Activated B cell treated with CpG ODN at 0.5 μM for 24 hours (primary cell): Measurements from ENCODE around the gene PSKH1. TPM values are rescaled to one million over a fixed set of nuclear protein-coding genes. Genes with fewer than 3 reads are reported as not detected.

Experiments
- ATAC-seq: fragments of 200-7000 bp; cut with Tn5 transposase; one replicate; pipeline ENCODE4 v1.10.0; 2021; ENCODE audit warnings: low read depth, mild to moderate bottlenecking, moderate library complexity
- CTCF ChIA-PET: fragments of 350-600 bp; sonication (Branson Sonifier 250); formaldehyde crosslinking; loops from one replicate; lab custom pipeline; 2021; ENCODE audit warnings: antibody characterized with exemption; lab: Charles Lee
- POLR2A ChIA-PET: fragments of 350-600 bp; sonication (Branson Sonifier 250); formaldehyde crosslinking; loops from one replicate; lab custom pipeline; 2021; ENCODE audit warnings: antibody characterized with exemption; lab: Charles Lee
- DNase-seq: peaks from one replicate; pipeline ENCODE4 v3.0.0; 2022
- H3K27ac Mint-ChIP-seq: one replicate; pipeline ENCODE4 v1.8.0; 2020; ENCODE audit warnings: mixed read lengths
- H3K27me3 Mint-ChIP-seq: one replicate; pipeline ENCODE4 v1.8.0; 2021; ENCODE audit warnings: mixed read lengths
- H3K36me3 Mint-ChIP-seq: one replicate; pipeline ENCODE4 v1.8.0; 2021; ENCODE audit warnings: low read depth, mixed read lengths
- H3K4me1 Mint-ChIP-seq: one replicate; pipeline ENCODE4 v1.8.0; 2021; ENCODE audit warnings: mixed read lengths
- H3K4me3 Mint-ChIP-seq: one replicate; pipeline ENCODE4 v1.8.0; 2020; ENCODE audit warnings: mild to moderate bottlenecking, mixed read lengths
- H3K9me3 Mint-ChIP-seq: one replicate; pipeline ENCODE4 v1.8.0; 2020; ENCODE audit warnings: mixed read lengths
- intact Hi-C: fragments of 100-400 bp; cut with micrococcal nuclease; formaldehyde crosslinking; loops from one replicate; pipeline ENCODE4 v1.15.1; 2024
- total RNA-seq: library from RNA; stranded (reverse); gene quantifications from 2 replicates; pipeline ENCODE4 v1.2.3, GENCODE V29; 2022
- TF ChIP-seq, protein P1 (sequence below): fragments of 200-600 bp; IDR thresholded peaks from one replicate; pipeline ENCODE4 v1.8.0; 2022; ENCODE audit warnings: antibody characterized with exemption, mild to moderate bottlenecking

Gene PSKH1
- total RNA-seq, 1 donor from 2014 or later = 22.0 TPM

DNA sequence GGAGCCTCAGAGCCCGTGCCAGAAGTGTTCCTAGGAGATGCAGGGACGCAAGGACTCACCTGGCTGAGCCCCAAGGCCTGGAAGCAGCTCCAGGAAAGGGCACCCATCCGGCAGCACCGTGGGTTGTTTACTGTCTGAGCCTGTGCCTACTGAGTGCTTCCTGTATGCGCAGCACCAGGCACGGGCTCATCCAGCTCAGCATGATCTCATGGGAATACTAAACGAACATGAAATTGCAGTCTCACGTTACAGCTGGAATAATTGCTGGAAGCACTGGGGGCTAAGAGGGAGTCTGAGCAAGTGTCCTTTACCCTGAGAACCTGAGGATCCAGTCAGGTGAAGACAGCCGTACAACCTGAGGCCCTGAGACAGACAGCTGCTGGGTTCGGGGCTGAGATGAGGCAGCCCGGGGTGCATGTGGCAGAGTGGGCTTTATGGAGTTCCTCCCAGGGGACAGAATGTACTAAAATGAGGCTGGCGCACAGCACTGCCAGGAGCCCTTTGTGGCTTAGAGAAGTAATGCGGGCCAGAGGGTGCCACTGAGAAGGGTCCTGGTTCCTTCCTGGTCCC is 33.2 kb downstream of the PSKH1 start:
- H3K9me3 Mint-ChIP-seq = no peaks in the 10 kb centered on the region
- peaks cover 41% of the 10 kb centered on the region for H3K36me3 Mint-ChIP-seq
- H3K27me3 Mint-ChIP-seq = no peaks in the 10 kb centered on the region
- no peak overlapping the region for H3K4me3 Mint-ChIP-seq
- H3K27ac Mint-ChIP-seq = peak overlapping the region; percentile 56
- intact Hi-C loops = no loop called here
- DNase-seq (no peak), ATAC-seq (no peak)
- ChIA-PET CTCF (interaction anchor here (1.0 to 3.1 kb wide), 4 partner anchors 11 to 114 kb away, joined by 3 to 11 read pairs (median 6); partner anchors contain the start of gene PSMB10), POLR2A (interaction anchor here (0.6 to 3.0 kb wide), 5 partner anchors 9 to 436 kb away, joined by 3 to 18 read pairs (median 4); partner anchors contain the start of genes PSKH1 and PSMB10)
- peaks cover 34% of the 10 kb centered on the region for H3K4me1 Mint-ChIP-seq
- TF ChIP-seq, protein P1, sequence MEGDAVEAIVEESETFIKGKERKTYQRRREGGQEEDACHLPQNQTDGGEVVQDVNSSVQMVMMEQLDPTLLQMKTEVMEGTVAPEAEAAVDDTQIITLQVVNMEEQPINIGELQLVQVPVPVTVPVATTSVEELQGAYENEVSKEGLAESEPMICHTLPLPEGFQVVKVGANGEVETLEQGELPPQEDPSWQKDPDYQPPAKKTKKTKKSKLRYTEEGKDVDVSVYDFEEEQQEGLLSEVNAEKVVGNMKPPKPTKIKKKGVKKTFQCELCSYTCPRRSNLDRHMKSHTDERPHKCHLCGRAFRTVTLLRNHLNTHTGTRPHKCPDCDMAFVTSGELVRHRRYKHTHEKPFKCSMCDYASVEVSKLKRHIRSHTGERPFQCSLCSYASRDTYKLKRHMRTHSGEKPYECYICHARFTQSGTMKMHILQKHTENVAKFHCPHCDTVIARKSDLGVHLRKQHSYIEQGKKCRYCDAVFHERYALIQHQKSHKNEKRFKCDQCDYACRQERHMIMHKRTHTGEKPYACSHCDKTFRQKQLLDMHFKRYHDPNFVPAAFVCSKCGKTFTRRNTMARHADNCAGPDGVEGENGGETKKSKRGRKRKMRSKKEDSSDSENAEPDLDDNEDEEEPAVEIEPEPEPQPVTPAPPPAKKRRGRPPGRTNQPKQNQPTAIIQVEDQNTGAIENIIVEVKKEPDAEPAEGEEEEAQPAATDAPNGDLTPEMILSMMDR = no peak

- Mint-ChIP-seq H3K36me3 (peaks cover 46% of the 10 kb centered on the region), H3K4me1 (peaks cover 35% of the 10 kb centered on the region), H3K9me3 (no peaks in the 10 kb centered on the region), H3K4me3 (no peak overlapping the region), H3K27ac (no peak overlapping the region), H3K27me3 (no peaks in the 10 kb centered on the region)
- ChIA-PET CTCF (interaction anchor here (1.0 to 3.1 kb wide), 5 partner anchors 9 to 113 kb away, joined by 3 to 12 read pairs (median 4); partner anchors contain the start of gene PSMB10), POLR2A (interaction anchor here (3.0 kb wide), 1 partner anchor 8 kb away, joined by 18 read pairs; the partner anchor contains the start of gene PSMB10)
- intact Hi-C loops = no loop called here
- ATAC-seq = no peak
- DNase-seq = no peak
- TF ChIP-seq, protein P1 = no peak
Observed at GRCh38 chr16:67927131-67927941, 34.3 kb downstream of the PSKH1 start.

DNA sequence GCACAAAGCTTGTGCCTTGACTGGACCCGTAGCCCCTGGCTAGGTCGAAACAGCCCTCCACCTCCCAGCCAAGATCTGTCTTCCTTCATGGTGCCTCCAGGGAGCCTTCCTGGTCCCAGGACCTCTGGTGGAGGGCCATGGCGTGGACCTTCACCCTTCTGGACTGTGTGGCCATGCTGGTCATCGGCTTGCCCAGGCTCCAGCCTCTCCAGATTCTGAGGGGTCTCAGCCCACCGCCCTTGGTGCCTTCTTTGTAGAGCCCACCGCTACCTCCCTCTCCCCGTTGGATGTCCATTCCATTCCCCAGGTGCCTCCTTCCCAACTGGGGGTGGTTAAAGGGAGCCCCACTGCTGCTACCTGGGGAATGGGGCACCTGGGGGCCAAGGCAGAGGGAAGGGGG is 35.1 kb downstream of the PSKH1 start:
- H3K27ac Mint-ChIP-seq = no peak overlapping the region
- TF ChIP-seq, protein P1 = no peak
- no peaks in the 10 kb centered on the region for H3K27me3 Mint-ChIP-seq
- no peak for DNase-seq
- no peak overlapping the region for H3K4me3 Mint-ChIP-seq
- ChIA-PET CTCF (interaction anchor here (0.9 to 2.3 kb wide), 9 partner anchors 9 to 447 kb away, joined by 3 to 12 read pairs (median 3); partner anchors contain the start of gene ATP6V0D1), POLR2A (interaction anchor here (0.6 kb wide), 2 partner anchors 8 to 164 kb away, joined by 3 read pairs; partner anchors contain the start of gene PSMB10)
- no peaks in the 10 kb centered on the region for H3K9me3 Mint-ChIP-seq
- peaks cover 36% of the 10 kb centered on the region for H3K4me1 Mint-ChIP-seq
- H3K36me3 Mint-ChIP-seq = peaks cover 48% of the 10 kb centered on the region
- intact Hi-C loops = loop anchor here (1.0 to 2.0 kb wide), 7 partner anchors 45 to 434 kb away; no protein-coding TSS in a partner anchor
- ATAC-seq = no peak

DNA sequence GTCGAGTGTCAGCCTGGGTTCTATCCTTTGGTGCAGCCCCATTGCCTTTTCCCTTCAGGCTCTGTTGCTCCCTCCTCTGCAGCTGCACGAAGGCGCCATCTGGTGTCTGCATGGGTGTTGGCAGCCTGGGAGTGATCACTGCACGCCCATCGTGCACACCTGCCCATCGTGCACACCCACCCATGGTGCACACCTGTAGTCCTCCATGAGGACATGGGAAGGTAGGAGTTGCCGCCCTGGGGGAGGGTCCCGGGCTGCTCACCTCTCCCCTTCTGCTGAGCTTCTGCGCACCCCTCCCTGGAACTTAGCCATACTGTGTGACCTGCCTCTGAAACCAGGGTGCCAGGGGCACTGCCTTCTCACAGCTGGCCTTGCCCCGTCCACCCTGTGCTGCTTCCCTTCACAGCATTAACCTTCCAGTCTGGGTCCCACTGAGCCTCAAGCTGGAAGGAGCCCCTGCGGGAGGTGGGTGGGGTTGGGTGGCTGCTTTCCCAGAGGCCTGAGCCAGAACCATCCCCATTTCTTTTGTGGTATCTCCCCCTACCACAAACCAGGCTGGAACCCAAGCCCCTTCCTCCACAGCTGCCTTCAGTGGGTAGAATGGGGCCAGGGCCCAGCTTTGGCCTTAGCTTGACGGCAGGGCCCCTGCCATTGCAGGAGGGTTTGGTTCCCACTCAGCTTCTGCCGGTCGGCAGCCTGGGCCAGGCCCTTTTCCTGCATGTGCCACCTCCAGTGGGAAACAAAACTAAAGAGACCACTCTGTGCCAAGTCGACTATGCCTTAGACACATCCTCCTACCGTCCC is 35.7 kb downstream of the PSKH1 start:
- TF ChIP-seq, protein P1 = peak; percentile 43
- DNase-seq (peak; percentile 64), ATAC-seq (peak; percentile 90)
- POLR2A ChIA-PET = interaction anchor here (0.6 to 0.8 kb wide), 3 partner anchors 8 to 163 kb away, joined by 3 to 4 read pairs (median 3); partner anchors contain the start of gene PSMB10
- Mint-ChIP-seq H3K4me1 (peaks cover 36% of the 10 kb centered on the region), H3K4me3 (no peak overlapping the region), H3K36me3 (peaks cover 52% of the 10 kb centered on the region), H3K27ac (no peak overlapping the region), H3K27me3 (no peaks in the 10 kb centered on the region), H3K9me3 (no peaks in the 10 kb centered on the region)
- intact Hi-C loops = loop anchor here (1.0 to 2.0 kb wide), 7 partner anchors 45 to 434 kb away; no protein-coding TSS in a partner anchor
- CTCF ChIA-PET = interaction anchor here (0.7 to 2.3 kb wide), 10 partner anchors 10 to 447 kb away, joined by 3 to 12 read pairs (median 3); partner anchors contain the start of gene ATP6V0D1
